ENCODE results near the gene DNHD1.

Gene DNHD1

GRCh38 chr11:6505577-6506240 is 8.6 kb downstream of the DNHD1 start:
- TF ChIP-seq FOXP2 (optimal IDR thresholded peaks at IDR 0.05; ENCODE audit: borderline replicate concordance, extremely low read depth, extremely low read length, insufficient read depth), result no peak
- TF ChIP-seq REST (IDR thresholded peaks at IDR 0.05; ENCODE audit: insufficient read depth in 1 of 2, low read depth in 2 of 2, low read length in 2 of 2), result no peak
- TF ChIP-seq SIN3A (IDR thresholded peaks at IDR 0.05; ENCODE audit: borderline replicate concordance, insufficient read depth, low read length), result no peak
- no peak for TF ChIP-seq TAF1 (IDR thresholded peaks at IDR 0.05; ENCODE audit: borderline replicate concordance, insufficient read depth, low read length)
- no peak for TF ChIP-seq POLR2AphosphoS5 (IDR thresholded peaks at IDR 0.05; ENCODE audit: low read depth, low read length)

GRCh38 chr11:6516865-6517264 is 19.8 kb downstream of the DNHD1 start:
- TF ChIP-seq FOXP2 (optimal IDR thresholded peaks at IDR 0.05; ENCODE audit: borderline replicate concordance, extremely low read depth, extremely low read length, insufficient read depth) (no peak), SIN3A (IDR thresholded peaks at IDR 0.05; ENCODE audit: borderline replicate concordance, insufficient read depth, low read length) (no peak)

- TF ChIP-seq POLR2AphosphoS5 (IDR thresholded peaks at IDR 0.05; ENCODE audit: low read depth, low read length) (no peak), FOXP2 (optimal IDR thresholded peaks at IDR 0.05; ENCODE audit: borderline replicate concordance, extremely low read depth, extremely low read length, insufficient read depth) (no peak)
Measured at GRCh38 chr11:6520265-6520664, 23.2 kb downstream of the DNHD1 start.

GRCh38 chr11:6523253-6523652 is 26.2 kb downstream of the DNHD1 start:
- TF ChIP-seq SIN3A (IDR thresholded peaks at IDR 0.05; ENCODE audit: borderline replicate concordance, insufficient read depth, low read length) (no peak), TAF1 (IDR thresholded peaks at IDR 0.05; ENCODE audit: borderline replicate concordance, insufficient read depth, low read length) (no peak), POLR2AphosphoS5 (IDR thresholded peaks at IDR 0.05; ENCODE audit: low read depth, low read length) (no peak)

- TF ChIP-seq POLR2AphosphoS5 (IDR thresholded peaks at IDR 0.05; ENCODE audit: low read depth, low read length) (no peak), REST (IDR thresholded peaks at IDR 0.05; ENCODE audit: insufficient read depth in 1 of 2, low read depth in 2 of 2, low read length in 2 of 2) (no peak), FOXP2 (optimal IDR thresholded peaks at IDR 0.05; ENCODE audit: borderline replicate concordance, extremely low read depth, extremely low read length, insufficient read depth) (no peak), TAF1 (IDR thresholded peaks at IDR 0.05; ENCODE audit: borderline replicate concordance, insufficient read depth, low read length) (no peak), SIN3A (IDR thresholded peaks at IDR 0.05; ENCODE audit: borderline replicate concordance, insufficient read depth, low read length) (no peak)
Measured at GRCh38 chr11:6526411-6527135, 29.5 kb downstream of the DNHD1 start.

GRCh38 chr11:6529266-6529665 is 32.2 kb downstream of the DNHD1 start:
- TF ChIP-seq POLR2AphosphoS5 (IDR thresholded peaks at IDR 0.05; ENCODE audit: low read depth, low read length), result no peak
- TF ChIP-seq TAF1 (IDR thresholded peaks at IDR 0.05; ENCODE audit: borderline replicate concordance, insufficient read depth, low read length), result no peak
- TF ChIP-seq REST (IDR thresholded peaks at IDR 0.05; ENCODE audit: insufficient read depth in 1 of 2, low read depth in 2 of 2, low read length in 2 of 2), result no peak
- TF ChIP-seq SIN3A (IDR thresholded peaks at IDR 0.05; ENCODE audit: borderline replicate concordance, insufficient read depth, low read length), result no peak
- TF ChIP-seq FOXP2 (optimal IDR thresholded peaks at IDR 0.05; ENCODE audit: borderline replicate concordance, extremely low read depth, extremely low read length, insufficient read depth), result no peak
